Muscle of leg (tissue), 11 donors: ENCODE measurements around the gene PAQR3. TPM values are rescaled to one million over a fixed set of nuclear protein-coding genes. Genes with fewer than 3 reads are reported as not detected.

Experiments
- DNase-seq: peaks from one replicate; pipeline ENCODE4 v3.0.0; 2013
- H3K27ac ChIP-seq: one replicate; pipeline ENCODE4 v1.5.1; 2013; ENCODE audit warnings: mild to moderate bottlenecking, low read length, control low read depth
- H3K27me3 ChIP-seq: one replicate; pipeline ENCODE4 v1.6.1; 2013; ENCODE audit warnings: low read length; ENCODE audit not compliant: control insufficient read depth, insufficient read depth
- H3K36me3 ChIP-seq: one replicate; pipeline ENCODE4 v1.6.1; 2013; ENCODE audit warnings: low read length; ENCODE audit not compliant: control insufficient read depth, insufficient read depth
- H3K4me1 ChIP-seq: one replicate; pipeline ENCODE4 v1.6.1; 2013; ENCODE audit warnings: low read length; ENCODE audit not compliant: control insufficient read depth, insufficient read depth
- H3K4me3 ChIP-seq: one replicate; pipeline ENCODE4 v1.5.1; 2013; ENCODE audit warnings: low read length, control low read depth
- H3K9me3 ChIP-seq: replicated peaks from 2 replicates; pipeline ENCODE4 v1.6.1; 2013; ENCODE audit warnings: low read depth, low read length; ENCODE audit not compliant: control insufficient read depth
- WGBS: methylation state at CpG from one replicate; pipeline ENCODE4 v1.1.5; 2013; ENCODE audit warnings: missing lambda C conversion rate; ENCODE audit not compliant: insufficient coverage; 5-methylcytosine and 5-hydroxymethylcytosine counted together
- polyA plus RNA-seq, 8 donors: library from polyadenylated mRNA; unstranded; fragments of 120-200 nt; gene quantifications; one replicate each; pipeline versions ENCODE4 v1.2.1 to v1.2.3, GENCODE V29; 2013; ENCODE audit warnings: inconsistent platforms in 1 of 8, low replicate concordance in 1 of 8; ENCODE audit not compliant: insufficient read length in 8 of 8, insufficient read depth in 1 of 8
- total RNA-seq: library from RNA; stranded (reverse); fragments of 120-200 nt; gene quantifications from one replicate; pipeline ENCODE4 v1.2.4, GENCODE V29; 2013

PAQR3 gene
- total and polyA plus RNA-seq, 9 donors: 5.5 to 13.3 (median 8.8) TPM

GRCh38 chr4:78864405-78865024 is 74.7 kb downstream of the PAQR3 start:
- no peak overlapping the region for H3K4me3 ChIP-seq
- DNase-seq: peak; percentile 86
- WGBS: no CpG with 5 or more reads among the region's 3 CpGs
- no peaks in the 10 kb centered on the region for H3K4me1 ChIP-seq
- H3K9me3 ChIP-seq: no peaks in the 10 kb centered on the region
- H3K27ac ChIP-seq: no peak overlapping the region
- H3K36me3 ChIP-seq: peaks cover 4% of the 10 kb centered on the region
- H3K27me3 ChIP-seq: no peaks in the 10 kb centered on the region

- no CpG with 5 or more reads among the region's 2 CpGs for WGBS
- Histone ChIP-seq H3K9me3 (no peaks in the 10 kb centered on the region), H3K4me3 (no peak overlapping the region), H3K27me3 (no peaks in the 10 kb centered on the region), H3K27ac (no peak overlapping the region), H3K4me1 (no peaks in the 10 kb centered on the region), H3K36me3 (peaks cover 4% of the 10 kb centered on the region)
- DNase-seq: peak; percentile 3
These were observed 75.2 kb downstream of the PAQR3 start for GRCh38 chr4:78863991-78864390.

GRCh38 chr4:78863254-78863869 is 75.9 kb downstream of the PAQR3 start:
- no peaks in the 10 kb centered on the region for H3K9me3 ChIP-seq
- no peak for DNase-seq
- no CpG with 5 or more reads among the region's 5 CpGs for WGBS
- H3K4me3 ChIP-seq: no peak overlapping the region
- peaks cover 4% of the 10 kb centered on the region for H3K36me3 ChIP-seq
- H3K27ac ChIP-seq: no peak overlapping the region
- H3K27me3 ChIP-seq: no peaks in the 10 kb centered on the region
- no peaks in the 10 kb centered on the region for H3K4me1 ChIP-seq

GRCh38 chr4:78862314-78862737 is 76.9 kb downstream of the PAQR3 start:
- Histone ChIP-seq H3K27me3 (no peaks in the 10 kb centered on the region), H3K27ac (no peak overlapping the region), H3K36me3 (peaks cover 4% of the 10 kb centered on the region), H3K4me3 (no peak overlapping the region), H3K9me3 (no peaks in the 10 kb centered on the region), H3K4me1 (no peaks in the 10 kb centered on the region)
- DNase-seq: no peak
- 75% methylated on average over 1 of the region's 2 CpGs for WGBS

Other genes with a start within 250 kb of the PAQR3 start
- 22.4 TPM for gene BMP2K, start 163.1 kb downstream of the PAQR3 start, total RNA-seq
- 10 to 100 TPM; 11.4 to 20.7 (median 14.9) TPM for gene BMP2K, start 163.1 kb downstream of the PAQR3 start, polyA plus RNA-seq